CD8-positive, alpha-beta memory T cell (primary cell): Measurements from ENCODE around the gene ZDHHC9. TPM values are rescaled to one million over a fixed set of nuclear protein-coding genes. Genes with fewer than 3 reads are reported as not detected.

ENCODE experiments used
- CTCF ChIA-PET: fragments of 350-600 bp; sonication (Branson Sonifier 250); formaldehyde crosslinking; loops from one replicate; lab custom pipeline; 2021; ENCODE audit warnings: antibody characterized with exemption; lab: Charles Lee
- POLR2A ChIA-PET: fragments of 350-600 bp; sonication (Branson Sonifier 250); formaldehyde crosslinking; loops from one replicate; lab custom pipeline; 2021; ENCODE audit warnings: antibody characterized with exemption; lab: Charles Lee
- DNase-seq, 5 donors: peaks; one replicate each; pipeline versions ENCODE4 v3.0.0 to v3.0.0-alpha.2; 2020 to 2022; ENCODE audit warnings: mixed read lengths in 1 of 5
- H3K27ac ChIP-seq: one replicate; pipeline ENCODE4 v1.7.0; 2013; ENCODE audit warnings: low read depth, mild to moderate bottlenecking, low read length, moderate library complexity
- H3K27me3 ChIP-seq: 2 replicates; pipeline ENCODE4 v1.7.0; 2013; ENCODE audit warnings: low read length, mild to moderate bottlenecking; ENCODE audit not compliant: insufficient read depth, poor library complexity, severe bottlenecking
- H3K36me3 ChIP-seq: 2 replicates; pipeline ENCODE4 v1.7.0; 2013; ENCODE audit warnings: mild to moderate bottlenecking, low read length, moderate library complexity; ENCODE audit not compliant: insufficient read depth
- H3K4me1 ChIP-seq: 2 replicates; pipeline ENCODE4 v1.7.0; 2013; ENCODE audit warnings: mild to moderate bottlenecking, low read length, moderate library complexity; ENCODE audit not compliant: insufficient read depth
- H3K4me3 ChIP-seq: 2 replicates; pipeline ENCODE4 v1.7.0; 2013; ENCODE audit warnings: mild to moderate bottlenecking, low read length
- H3K9me3 ChIP-seq: 2 replicates; pipeline ENCODE4 v1.7.0; 2013; ENCODE audit warnings: mild to moderate bottlenecking, low read length
- H3K27ac Mint-ChIP-seq, 8 donors: one replicate each; pipeline ENCODE4 v1.8.0; 2020 to 2021; ENCODE audit warnings: mixed read lengths in 8 of 8, mild to moderate bottlenecking in 6 of 8, inconsistent platforms in 3 of 8, moderate library complexity in 3 of 8
- H3K27me3 Mint-ChIP-seq, 2 donors: one replicate each; pipeline ENCODE4 v1.8.0; 2020 to 2021; ENCODE audit warnings: mixed read lengths in 2 of 2, mild to moderate bottlenecking in 1 of 2, moderate library complexity in 1 of 2
- H3K36me3 Mint-ChIP-seq, 3 donors: one replicate each; pipeline ENCODE4 v1.8.0; 2020 to 2021; ENCODE audit warnings: mixed read lengths in 3 of 3, inconsistent platforms in 1 of 3, mild to moderate bottlenecking in 1 of 3
- H3K4me1 Mint-ChIP-seq, 3 donors: one replicate each; pipeline ENCODE4 v1.8.0; 2020 to 2021; ENCODE audit warnings: mixed read lengths in 3 of 3, inconsistent platforms in 1 of 3, mild to moderate bottlenecking in 1 of 3
- H3K4me3 Mint-ChIP-seq, 7 donors: one replicate each; pipeline ENCODE4 v1.8.0; 2020 to 2021; ENCODE audit warnings: mixed read lengths in 7 of 7, mild to moderate bottlenecking in 6 of 7, moderate library complexity in 4 of 7, inconsistent platforms in 2 of 7
- H3K9me3 Mint-ChIP-seq, 5 donors: one replicate each; pipeline ENCODE4 v1.8.0; 2020 to 2022; ENCODE audit warnings: mixed read lengths in 5 of 5, mild to moderate bottlenecking in 3 of 5, moderate library complexity in 2 of 5, inconsistent platforms in 1 of 5
- polyA plus RNA-seq: library from polyadenylated mRNA; unstranded; fragments of 300-500 nt; fragmentation: Illumina TruSeq; gene quantifications from one replicate; pipeline ENCODE4 v1.2.3, GENCODE V29; 2021
- total RNA-seq, 2 experiments: library from RNA; stranded (reverse); gene quantifications; one replicate each; pipeline ENCODE4 v1.2.3, GENCODE V29; 2021

ZDHHC9 gene
- total and polyA plus RNA-seq, 3 experiments from 2014 or later, result 4.6 to 11.5 (median 10.4) TPM

DNA sequence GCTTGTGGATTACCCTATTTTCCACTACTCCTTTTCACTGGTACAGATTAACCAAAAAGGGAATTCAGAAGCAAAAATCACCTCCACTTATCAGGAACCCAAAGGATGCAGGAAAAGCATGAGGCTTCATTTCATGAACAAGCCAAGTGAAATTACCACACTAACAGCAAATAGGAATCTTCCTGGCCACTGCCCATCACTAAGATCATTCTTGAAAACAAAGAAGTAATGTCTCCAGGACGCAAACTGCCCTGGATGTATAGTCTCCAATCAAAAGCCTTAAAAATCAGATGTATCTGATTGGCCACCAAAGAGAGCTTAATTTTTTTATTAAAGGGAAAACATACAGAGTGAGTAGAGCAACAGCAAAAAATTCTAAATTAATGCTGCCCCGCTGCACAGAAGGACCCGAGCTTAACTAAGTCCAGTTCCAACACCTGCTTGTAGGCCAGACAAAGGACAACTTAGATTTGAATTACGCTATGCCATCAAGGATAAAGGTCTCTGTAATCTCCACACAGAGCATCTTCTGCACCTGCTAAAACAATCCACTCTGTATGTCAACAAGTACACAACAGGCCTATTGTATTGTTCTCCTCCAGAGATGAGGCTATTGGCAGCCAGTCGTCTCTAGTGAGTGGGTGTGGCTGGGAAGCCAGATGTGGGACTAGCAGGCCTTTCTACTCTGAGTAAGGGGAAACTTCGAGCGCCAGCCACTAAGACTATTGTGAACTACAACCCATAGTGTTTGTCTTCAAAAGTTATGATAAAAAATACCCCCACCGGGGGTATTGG is 12.4 kb downstream of the ZDHHC9 start:
- Mint-ChIP-seq H3K4me1 (peaks cover under 1 to 1% (median 1%) of the 10 kb centered on the region in 3 donors), H3K4me3 (no peak overlapping the region), H3K36me3 (peaks cover 0 to 8% (median 0%) of the 10 kb centered on the region in 3 donors), H3K27ac (peak overlapping the region in 1 of 8 donors; percentile 39), H3K27me3 (peaks cover 0 to 3% of the 10 kb centered on the region in 2 donors), H3K9me3 (no peaks in the 10 kb centered on the region)
- ChIA-PET CTCF (no interaction called here), POLR2A (no interaction called here)
- no peak for DNase-seq
- Histone ChIP-seq H3K36me3 (no peaks in the 10 kb centered on the region), H3K27me3 (no peaks in the 10 kb centered on the region), H3K9me3 (no peaks in the 10 kb centered on the region), H3K4me3 (no peak overlapping the region), H3K4me1 (peaks cover 2% of the 10 kb centered on the region), H3K27ac (no peak overlapping the region)

DNA sequence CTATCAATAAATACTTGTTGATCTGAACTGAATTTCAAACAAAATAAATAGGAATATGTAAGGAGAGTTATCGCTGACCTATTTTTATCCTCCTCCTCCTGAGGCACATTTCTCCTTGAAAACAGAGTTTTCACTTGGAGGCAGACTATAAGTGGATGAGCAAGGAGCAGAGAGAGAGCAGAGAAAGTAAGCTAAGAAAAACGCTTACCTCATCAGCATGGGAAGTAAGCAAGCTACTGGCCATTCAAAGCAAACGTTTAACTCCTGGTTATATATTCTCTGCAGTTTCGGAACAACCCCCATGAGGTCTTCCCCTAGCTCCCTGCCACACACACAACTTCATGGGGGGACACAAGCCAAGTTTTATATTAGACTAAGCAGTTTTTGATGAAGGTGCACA is 13.2 kb downstream of the ZDHHC9 start:
- CTCF ChIA-PET, result no interaction called here
- DNase-seq, result no peak

DNA sequence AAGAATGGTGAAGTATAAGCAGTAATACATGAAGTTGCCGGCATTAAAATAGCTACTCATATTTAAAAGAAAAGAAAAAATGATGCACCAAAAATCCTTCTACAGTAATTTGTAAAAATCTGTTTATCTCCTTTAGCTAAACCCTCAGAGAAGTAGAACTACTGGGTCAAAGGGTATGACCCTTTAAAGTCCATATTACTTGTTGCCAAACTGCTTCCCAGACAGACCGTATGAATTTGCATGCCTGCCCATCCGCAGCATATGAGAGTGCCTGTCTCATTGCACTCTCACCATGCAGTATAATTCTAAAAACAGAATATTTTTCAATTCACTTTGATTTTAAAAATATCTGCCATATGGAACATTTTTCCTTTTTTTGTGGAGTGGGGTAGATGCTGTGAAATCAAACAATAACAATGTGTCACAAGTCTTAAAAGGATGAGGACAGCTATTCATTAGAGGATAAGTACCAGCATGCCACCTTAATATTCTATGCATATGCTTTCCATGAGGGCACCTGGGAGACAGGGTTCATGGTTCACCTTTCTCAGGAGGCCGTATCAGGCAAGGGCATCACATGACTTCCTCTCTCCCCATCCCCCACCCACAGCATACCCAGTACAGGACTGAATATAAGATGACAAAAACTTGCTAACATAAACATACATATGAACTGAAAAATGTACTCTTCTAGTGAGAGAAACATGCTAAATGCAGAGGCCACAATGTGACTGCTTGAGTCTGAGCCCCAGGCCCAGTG is 17.8 kb downstream of the ZDHHC9 start:
- Histone ChIP-seq H3K4me3 (no peak overlapping the region), H3K4me1 (peaks cover 7% of the 10 kb centered on the region), H3K27me3 (no peaks in the 10 kb centered on the region), H3K36me3 (no peaks in the 10 kb centered on the region), H3K9me3 (no peaks in the 10 kb centered on the region), H3K27ac (no peak overlapping the region)
- DNase-seq, result no peak
- Mint-ChIP-seq H3K27ac (peak overlapping the region in 4 of 8 donors; percentile 58 to 74 (median 66)), H3K4me3 (no peak overlapping the region), H3K27me3 (peaks cover 0 to 10% of the 10 kb centered on the region in 2 donors), H3K4me1 (peaks cover 9 to 20% (median 19%) of the 10 kb centered on the region in 3 donors), H3K9me3 (no peaks in the 10 kb centered on the region), H3K36me3 (peaks cover 0 to 9% (median 0%) of the 10 kb centered on the region in 3 donors)
- POLR2A ChIA-PET, result no interaction called here
- CTCF ChIA-PET, result interaction anchor here (1.3 to 2.6 kb wide), 2 partner anchors 70 to 189 kb away, joined by 6 to 10 read pairs; no protein-coding TSS in a partner anchor

More for the DNA sequence above, 13.2 kb downstream of the ZDHHC9 start:
- Mint-ChIP-seq H3K27me3 (peaks cover 0 to 5% of the 10 kb centered on the region in 2 donors), H3K4me1 (peaks cover 5 to 9% (median 9%) of the 10 kb centered on the region in 3 donors), H3K27ac (no peak overlapping the region), H3K9me3 (no peaks in the 10 kb centered on the region), H3K4me3 (no peak overlapping the region), H3K36me3 (peaks cover 0 to 8% (median 0%) of the 10 kb centered on the region in 3 donors)
- POLR2A ChIA-PET, result no interaction called here
- H3K36me3 ChIP-seq, result no peaks in the 10 kb centered on the region
- H3K9me3 ChIP-seq, result no peaks in the 10 kb centered on the region
- peaks cover 7% of the 10 kb centered on the region for H3K4me1 ChIP-seq
- H3K4me3 ChIP-seq, result no peak overlapping the region
- H3K27ac ChIP-seq, result no peak overlapping the region
- H3K27me3 ChIP-seq, result no peaks in the 10 kb centered on the region

DNA sequence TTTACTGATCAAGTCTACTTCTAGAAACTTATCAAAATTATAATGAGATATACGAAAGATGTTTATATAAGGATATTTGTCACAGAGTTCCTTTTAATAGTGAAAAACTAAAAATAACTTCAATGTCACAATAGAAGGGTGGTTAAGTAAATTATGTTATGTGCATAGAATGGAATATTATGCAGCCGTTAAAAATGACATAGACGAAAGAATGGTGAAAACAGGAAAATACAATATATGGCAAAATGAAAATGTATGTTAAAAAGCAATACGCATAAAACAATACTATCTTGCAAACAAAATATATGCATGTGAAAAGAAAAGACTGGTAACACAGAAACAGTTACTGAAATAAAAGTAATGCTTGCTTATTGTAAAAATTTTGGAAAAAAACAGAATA is 19.1 kb downstream of the ZDHHC9 start:
- H3K36me3 ChIP-seq, result no peaks in the 10 kb centered on the region
- H3K9me3 ChIP-seq, result no peaks in the 10 kb centered on the region
- H3K27ac Mint-ChIP-seq, result peak overlapping the region in 1 of 8 donors; percentile 25
- peaks cover 0 to 11% (median 0%) of the 10 kb centered on the region in 3 donors for H3K36me3 Mint-ChIP-seq
- peaks cover 9 to 20% (median 19%) of the 10 kb centered on the region in 3 donors for H3K4me1 Mint-ChIP-seq
- no peak overlapping the region for H3K27ac ChIP-seq
- no peak overlapping the region for H3K4me3 Mint-ChIP-seq
- peaks cover 0 to 8% of the 10 kb centered on the region in 2 donors for H3K27me3 Mint-ChIP-seq
- ChIA-PET CTCF (interaction anchor here (1.2 to 2.2 kb wide), 3 partner anchors 65 to 236 kb away, joined by 3 to 10 read pairs (median 7); no protein-coding TSS in a partner anchor), POLR2A (no interaction called here)
- DNase-seq, result no peak
- H3K4me3 ChIP-seq, result no peak overlapping the region
- no peaks in the 10 kb centered on the region for H3K9me3 Mint-ChIP-seq
- H3K4me1 ChIP-seq, result peaks cover 7% of the 10 kb centered on the region
- no peaks in the 10 kb centered on the region for H3K27me3 ChIP-seq

DNA sequence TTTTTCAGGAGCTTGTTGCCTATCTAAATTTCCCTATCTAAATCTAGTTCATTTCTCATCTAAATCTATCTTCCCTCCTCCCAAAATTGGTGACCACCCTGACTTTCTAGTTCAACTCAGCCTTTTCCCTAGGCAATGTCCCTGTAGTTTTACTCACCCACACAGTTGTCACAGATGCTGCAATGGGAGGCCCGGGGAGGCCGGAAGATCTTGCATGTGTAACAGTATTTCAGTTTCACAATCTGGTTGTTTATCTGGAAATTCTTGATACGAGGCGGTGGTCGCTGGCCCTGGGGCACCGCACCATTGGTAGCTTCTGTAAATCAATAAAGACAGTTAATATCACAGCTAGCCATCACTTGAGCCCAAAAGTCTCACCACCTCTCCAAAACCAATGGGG is 20.2 kb downstream of the ZDHHC9 start:
- H3K27ac ChIP-seq, result no peak overlapping the region
- peaks cover 7% of the 10 kb centered on the region for H3K4me1 ChIP-seq
- H3K27ac Mint-ChIP-seq, result peak overlapping the region in 6 of 8 donors; percentile 19 to 74 (median 60)
- H3K9me3 Mint-ChIP-seq, result no peaks in the 10 kb centered on the region
- H3K4me3 ChIP-seq, result no peak overlapping the region
- no peaks in the 10 kb centered on the region for H3K36me3 ChIP-seq
- ChIA-PET CTCF (interaction anchor here (0.7 to 2.3 kb wide), 18 partner anchors 15 to 237 kb away, joined by 3 to 23 read pairs (median 3); partner anchors contain the start of gene XPNPEP2), POLR2A (interaction anchor here (0.5 to 1.5 kb wide), 3 partner anchors 41 to 298 kb away, joined by 3 to 8 read pairs (median 3); no protein-coding TSS in a partner anchor)
- DNase-seq, result no peak
- H3K27me3 ChIP-seq, result no peaks in the 10 kb centered on the region
- H3K4me3 Mint-ChIP-seq, result peak overlapping the region in 3 of 7 donors; percentile 9 to 39 (median 20)
- peaks cover 0 to 8% of the 10 kb centered on the region in 2 donors for H3K27me3 Mint-ChIP-seq
- H3K9me3 ChIP-seq, result no peaks in the 10 kb centered on the region
- peaks cover 0 to 8% (median 0%) of the 10 kb centered on the region in 3 donors for H3K36me3 Mint-ChIP-seq
- H3K4me1 Mint-ChIP-seq, result peaks cover 9 to 20% (median 19%) of the 10 kb centered on the region in 3 donors

DNA sequence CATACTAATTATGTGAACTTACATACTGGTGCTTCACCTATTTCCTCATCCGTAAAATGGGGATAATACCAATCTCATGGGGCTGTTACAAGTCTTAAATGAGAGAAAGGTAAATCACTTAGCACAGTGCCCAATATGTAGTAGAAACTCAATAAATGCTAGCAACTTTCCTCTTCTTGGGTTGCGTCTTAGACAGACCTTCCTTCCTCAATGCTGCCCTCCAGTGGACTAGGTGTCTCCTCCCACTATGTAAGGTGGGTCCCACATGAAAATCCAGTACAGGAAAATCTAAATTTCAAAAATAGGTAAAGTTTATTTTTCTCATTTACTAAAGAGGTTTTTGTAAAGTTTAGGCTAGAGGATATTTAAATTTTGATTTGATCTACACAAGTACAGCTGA is 20.6 kb downstream of the ZDHHC9 start:
- ChIA-PET POLR2A (interaction anchor here (0.5 to 1.5 kb wide), 3 partner anchors 40 to 298 kb away, joined by 3 to 8 read pairs (median 3); no protein-coding TSS in a partner anchor), CTCF (interaction anchor here (0.7 to 2.3 kb wide), 22 partner anchors 15 to 238 kb away, joined by 3 to 23 read pairs (median 3); partner anchors contain the start of gene XPNPEP2)
- peaks cover 7% of the 10 kb centered on the region for H3K4me1 ChIP-seq
- H3K27me3 ChIP-seq, result no peaks in the 10 kb centered on the region
- H3K27ac Mint-ChIP-seq, result peak overlapping the region in 2 of 8 donors; percentile 20 to 73
- H3K27me3 Mint-ChIP-seq, result peaks cover 0 to 8% of the 10 kb centered on the region in 2 donors
- DNase-seq, result peak; percentile 25 to 70 (median 50)
- no peak overlapping the region for H3K4me3 ChIP-seq
- no peaks in the 10 kb centered on the region for H3K36me3 ChIP-seq
- peak overlapping the region in 1 of 7 donors; percentile 20 for H3K4me3 Mint-ChIP-seq
- H3K9me3 Mint-ChIP-seq, result no peaks in the 10 kb centered on the region
- H3K9me3 ChIP-seq, result no peaks in the 10 kb centered on the region
- peaks cover 9 to 20% (median 19%) of the 10 kb centered on the region in 3 donors for H3K4me1 Mint-ChIP-seq
- H3K27ac ChIP-seq, result no peak overlapping the region
- peaks cover 0 to 7% (median 0%) of the 10 kb centered on the region in 3 donors for H3K36me3 Mint-ChIP-seq

DNA sequence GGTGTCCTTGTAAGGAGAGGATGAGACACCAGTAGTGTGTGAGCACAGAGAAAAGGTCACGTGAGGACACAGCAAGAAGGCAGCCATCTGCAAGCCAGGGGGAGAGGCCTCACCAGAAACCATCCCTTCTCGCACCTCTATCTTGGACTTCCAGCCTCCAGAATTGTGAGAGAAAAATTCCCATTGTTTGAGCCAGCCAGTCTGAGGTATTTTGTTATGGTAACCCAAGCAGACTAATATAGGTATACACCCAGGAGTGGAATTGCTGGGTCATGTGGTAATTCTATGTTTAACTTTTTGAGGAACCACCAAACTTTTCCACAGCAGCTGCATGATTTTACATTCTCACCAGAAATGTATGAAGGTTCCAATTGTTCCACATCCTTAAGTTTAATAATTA is 25.6 kb downstream of the ZDHHC9 start:
- Mint-ChIP-seq H3K4me3 (no peak overlapping the region), H3K27me3 (peaks cover 0 to 4% of the 10 kb centered on the region in 2 donors), H3K27ac (no peak overlapping the region), H3K36me3 (peaks cover 0 to 7% (median 0%) of the 10 kb centered on the region in 3 donors), H3K9me3 (no peaks in the 10 kb centered on the region), H3K4me1 (peaks cover 1 to 5% (median 3%) of the 10 kb centered on the region in 3 donors)
- H3K4me1 ChIP-seq, result no peaks in the 10 kb centered on the region
- POLR2A ChIA-PET, result no interaction called here
- no peak for DNase-seq
- no peak overlapping the region for H3K27ac ChIP-seq
- CTCF ChIA-PET, result interaction anchor here (1.2 kb wide), 1 partner anchor 182 kb away, joined by 3 read pairs; no protein-coding TSS in a partner anchor
- no peaks in the 10 kb centered on the region for H3K27me3 ChIP-seq
- H3K4me3 ChIP-seq, result no peak overlapping the region
- H3K36me3 ChIP-seq, result no peaks in the 10 kb centered on the region
- no peaks in the 10 kb centered on the region for H3K9me3 ChIP-seq
